Neural crest cell (in vitro differentiated cells): ENCODE data around the gene LLCFC1. TPM values are rescaled to one million over a fixed set of nuclear protein-coding genes. Genes with fewer than 3 reads are reported as not detected.

Experiments
- DNase-seq: peaks from one replicate; pipeline ENCODE4 v3.0.0; 2021; ENCODE audit warnings: low read depth, mixed read lengths, low spot score
- H3K27ac Mint-ChIP-seq: one replicate; pipeline ENCODE4 v1.8.0; 2021; ENCODE audit warnings: mild to moderate bottlenecking, mixed read lengths; ENCODE audit not compliant: unreplicated experiment
- H3K27me3 Mint-ChIP-seq: 2 replicates; pipeline ENCODE4 v1.8.0; 2021; ENCODE audit warnings: low read depth, mild to moderate bottlenecking, mixed read lengths
- H3K36me3 Mint-ChIP-seq: 2 replicates; pipeline ENCODE4 v1.8.0; 2021; ENCODE audit warnings: low read depth, mild to moderate bottlenecking, mixed read lengths
- H3K4me1 Mint-ChIP-seq: 2 replicates; pipeline ENCODE4 v1.8.0; 2021; ENCODE audit warnings: mixed read lengths
- H3K4me3 Mint-ChIP-seq: one replicate; pipeline ENCODE4 v1.8.0; 2021; ENCODE audit warnings: mild to moderate bottlenecking, mixed read lengths
- H3K9me3 Mint-ChIP-seq: 2 replicates; pipeline ENCODE4 v1.8.0; 2021; ENCODE audit warnings: mixed read lengths
- total RNA-seq: library from RNA; stranded (reverse); gene quantifications from 2 replicates; pipeline ENCODE4 v1.2.1, GENCODE V29; 2021
- TF ChIP-seq, protein P1 (sequence below): fragments of 200-600 bp; sonication (generic); conservative IDR thresholded peaks from 2 replicates; pipeline ENCODE4 v1.5.0; 2021; ENCODE audit warnings: antibody characterized with exemption, mild to moderate bottlenecking

LLCFC1 gene
- total RNA-seq, 1 donor from 2014 or later: not detected

DNA sequence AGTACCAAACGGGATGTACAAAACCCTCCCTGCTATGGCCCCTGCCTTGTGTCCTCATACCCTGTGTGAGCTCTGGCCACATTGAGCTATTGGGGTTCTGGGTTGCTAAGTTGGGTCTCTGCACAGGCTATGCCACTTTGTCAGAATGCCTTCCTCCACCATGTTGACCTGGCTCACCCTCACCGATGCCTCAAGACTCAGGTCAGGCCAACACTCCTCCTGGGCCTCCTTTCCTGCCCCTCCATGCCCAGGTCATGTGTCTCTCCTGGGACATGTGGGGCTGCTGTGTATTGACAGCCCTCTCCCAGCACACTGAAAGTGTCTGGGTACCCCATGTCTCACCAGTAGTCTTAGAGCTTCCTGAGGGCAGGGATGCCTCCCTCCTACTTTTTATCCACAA, 20.4 kb upstream of the LLCFC1 start:
- Mint-ChIP-seq H3K27ac (no peak overlapping the region), H3K4me1 (no peaks in the 10 kb centered on the region), H3K36me3 (no peaks in the 10 kb centered on the region), H3K9me3 (no peaks in the 10 kb centered on the region), H3K4me3 (no peak overlapping the region), H3K27me3 (peaks cover 7% of the 10 kb centered on the region)
- TF ChIP-seq, protein P1, sequence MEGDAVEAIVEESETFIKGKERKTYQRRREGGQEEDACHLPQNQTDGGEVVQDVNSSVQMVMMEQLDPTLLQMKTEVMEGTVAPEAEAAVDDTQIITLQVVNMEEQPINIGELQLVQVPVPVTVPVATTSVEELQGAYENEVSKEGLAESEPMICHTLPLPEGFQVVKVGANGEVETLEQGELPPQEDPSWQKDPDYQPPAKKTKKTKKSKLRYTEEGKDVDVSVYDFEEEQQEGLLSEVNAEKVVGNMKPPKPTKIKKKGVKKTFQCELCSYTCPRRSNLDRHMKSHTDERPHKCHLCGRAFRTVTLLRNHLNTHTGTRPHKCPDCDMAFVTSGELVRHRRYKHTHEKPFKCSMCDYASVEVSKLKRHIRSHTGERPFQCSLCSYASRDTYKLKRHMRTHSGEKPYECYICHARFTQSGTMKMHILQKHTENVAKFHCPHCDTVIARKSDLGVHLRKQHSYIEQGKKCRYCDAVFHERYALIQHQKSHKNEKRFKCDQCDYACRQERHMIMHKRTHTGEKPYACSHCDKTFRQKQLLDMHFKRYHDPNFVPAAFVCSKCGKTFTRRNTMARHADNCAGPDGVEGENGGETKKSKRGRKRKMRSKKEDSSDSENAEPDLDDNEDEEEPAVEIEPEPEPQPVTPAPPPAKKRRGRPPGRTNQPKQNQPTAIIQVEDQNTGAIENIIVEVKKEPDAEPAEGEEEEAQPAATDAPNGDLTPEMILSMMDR: no peak
- no peak for DNase-seq

DNA sequence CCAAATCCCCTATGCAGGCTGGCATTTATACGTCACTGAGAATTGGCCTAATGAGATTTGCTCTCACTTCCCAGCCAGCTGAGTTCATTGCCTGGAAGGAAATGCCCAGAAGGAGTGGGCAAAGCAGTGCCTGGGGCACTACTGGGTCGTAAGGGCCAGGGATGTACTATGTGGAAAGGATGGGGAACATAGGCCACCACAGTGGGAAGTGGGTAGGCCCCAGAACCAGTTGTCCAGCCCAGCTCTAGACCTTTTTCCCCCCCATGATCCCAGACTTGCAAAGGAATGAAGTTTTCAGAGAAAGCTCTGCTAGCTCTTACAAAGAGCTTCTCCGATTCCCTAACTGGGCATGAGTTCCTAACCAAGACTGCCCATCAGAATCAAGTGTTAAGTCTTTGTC, 19.6 kb upstream of the LLCFC1 start:
- TF ChIP-seq, protein P1: no peak
- H3K27me3 Mint-ChIP-seq: peaks cover 6% of the 10 kb centered on the region
- no peaks in the 10 kb centered on the region for H3K9me3 Mint-ChIP-seq
- H3K4me3 Mint-ChIP-seq: no peak overlapping the region
- no peaks in the 10 kb centered on the region for H3K4me1 Mint-ChIP-seq
- H3K36me3 Mint-ChIP-seq: no peaks in the 10 kb centered on the region
- no peak for DNase-seq
- H3K27ac Mint-ChIP-seq: no peak overlapping the region

DNA sequence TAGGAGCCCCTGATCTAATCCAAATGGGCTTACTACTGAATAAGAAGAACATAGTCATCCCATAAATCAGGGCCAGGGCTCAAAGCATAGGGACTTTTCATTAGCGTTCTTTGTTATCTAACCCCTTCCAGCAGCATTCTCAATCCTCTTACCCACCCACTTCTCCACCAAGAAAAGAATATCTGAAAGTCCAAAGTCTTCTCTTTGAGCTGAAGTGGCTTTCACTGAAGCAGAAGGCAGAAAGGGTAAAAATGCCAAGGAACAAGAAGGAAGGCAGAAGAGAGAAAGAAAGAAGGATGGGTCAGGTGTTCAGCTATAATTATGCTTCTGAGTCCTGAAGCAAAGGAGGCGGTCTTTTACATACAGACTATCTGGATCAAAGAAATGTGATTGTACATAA, 15.9 kb upstream of the LLCFC1 start:
- H3K4me3 Mint-ChIP-seq: no peak overlapping the region
- H3K4me1 Mint-ChIP-seq: no peaks in the 10 kb centered on the region
- no peak overlapping the region for H3K27ac Mint-ChIP-seq
- H3K36me3 Mint-ChIP-seq: no peaks in the 10 kb centered on the region
- no peaks in the 10 kb centered on the region for H3K9me3 Mint-ChIP-seq
- no peak for DNase-seq
- TF ChIP-seq, protein P1: no peak
- peaks cover 5% of the 10 kb centered on the region for H3K27me3 Mint-ChIP-seq

DNA sequence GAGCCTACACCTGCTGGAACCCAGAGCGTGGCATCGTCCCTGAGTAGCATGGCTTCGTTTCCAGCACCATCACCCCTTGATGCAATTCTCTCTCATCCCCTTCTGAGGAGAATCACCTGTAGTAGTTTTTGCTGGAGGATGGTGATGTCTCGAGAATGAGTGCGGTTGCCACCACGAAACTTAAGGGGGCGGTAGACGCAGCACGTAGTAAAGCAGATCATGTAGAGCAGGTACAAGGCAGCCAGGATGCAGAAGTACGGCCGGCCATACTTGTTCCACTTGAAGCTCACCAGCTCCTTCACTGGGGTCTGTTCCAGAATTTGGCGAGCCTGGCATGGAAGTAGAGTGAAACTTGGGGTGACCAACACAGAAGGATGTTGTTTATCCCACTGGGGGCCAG, 13.9 kb upstream of the LLCFC1 start:
- Mint-ChIP-seq H3K4me1 (no peaks in the 10 kb centered on the region), H3K36me3 (no peaks in the 10 kb centered on the region), H3K4me3 (no peak overlapping the region), H3K27ac (no peak overlapping the region), H3K9me3 (peaks cover under 1% of the 10 kb centered on the region), H3K27me3 (peaks cover 8% of the 10 kb centered on the region)
- DNase-seq: no peak
- TF ChIP-seq, protein P1: no peak

DNA sequence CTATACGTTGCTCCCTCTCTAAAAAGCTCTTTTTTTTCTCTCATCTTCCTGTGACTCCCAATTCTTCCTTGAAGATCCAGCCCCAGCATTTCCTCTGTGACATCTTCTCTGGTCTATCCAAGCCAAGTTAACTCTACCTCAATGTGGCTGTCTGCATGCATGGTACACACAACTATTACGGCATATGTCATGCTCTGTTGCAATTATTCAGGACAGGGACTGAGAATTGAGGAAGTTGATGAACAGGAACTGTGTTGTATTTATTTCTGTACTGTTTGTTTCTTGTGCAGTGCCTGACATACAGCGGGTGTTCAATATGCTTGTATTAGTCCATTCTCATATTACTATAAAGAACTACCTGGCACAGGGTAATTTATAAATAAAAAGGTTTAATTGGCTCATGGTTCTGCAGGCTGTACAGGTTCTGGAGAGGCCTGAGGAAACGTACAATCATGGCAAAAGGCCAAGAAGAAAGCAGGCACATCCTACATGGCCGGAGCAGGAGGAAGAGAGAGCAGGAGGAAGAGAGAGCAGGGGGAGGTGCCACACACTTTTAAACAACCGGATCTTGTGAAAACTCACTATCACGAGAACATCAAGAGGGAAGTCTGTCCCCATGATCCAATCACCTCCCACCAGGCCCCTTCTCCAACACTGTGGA, 12.1 kb upstream of the LLCFC1 start:
- no peaks in the 10 kb centered on the region for H3K4me1 Mint-ChIP-seq
- H3K27ac Mint-ChIP-seq: no peak overlapping the region
- H3K4me3 Mint-ChIP-seq: no peak overlapping the region
- DNase-seq: no peak
- no peaks in the 10 kb centered on the region for H3K36me3 Mint-ChIP-seq
- H3K9me3 Mint-ChIP-seq: peaks cover 3% of the 10 kb centered on the region
- TF ChIP-seq, protein P1: no peak
- peaks cover 11% of the 10 kb centered on the region for H3K27me3 Mint-ChIP-seq
